Measurements from ENCODE around the gene HBA2.
"Not testable (repeated sequence)": the region's sequence is repeated elsewhere in the genome, so short reads cannot be mapped to it uniquely, and the experiment has no call there.

Gene HBA2

GRCh38 chr16:159136-159849 lies 13.4 kb upstream of the HBA2 start:
- no peak for DNase-seq

GRCh38 chr16:160242-160641 lies 12.4 kb upstream of the HBA2 start:
- DNase-seq: not testable (repeated sequence)

- DNase-seq: no peak
Measured at GRCh38 chr16:160691-161190, 11.9 kb upstream of the HBA2 start.

- no peak for DNase-seq
Measured at GRCh38 chr16:162271-162991, 10.2 kb upstream of the HBA2 start.

- not testable (repeated sequence) for DNase-seq
Measured at GRCh38 chr16:163139-163538, 9.5 kb upstream of the HBA2 start.

GRCh38 chr16:163696-164095 lies 9.0 kb upstream of the HBA2 start:
- DNase-seq: not testable (repeated sequence)

GRCh38 chr16:164134-164823 lies 8.4 kb upstream of the HBA2 start:
- DNase-seq: not testable (repeated sequence)

- no peak for DNase-seq
Measured at GRCh38 chr16:164827-165538, 7.7 kb upstream of the HBA2 start.

GRCh38 chr16:165539-166374 lies 6.9 kb upstream of the HBA2 start, which contains the start of gene HBM:
Gene HBM, plus strand, starts transcription at chr16:165978. Its CDS starts 20 bp downstream, at chr16:165998.
- DNase-seq: no peak

- DNase-seq: no peak
Measured at GRCh38 chr16:166375-167121, 6.1 kb upstream of the HBA2 start.

GRCh38 chr16:167122-167690 lies 5.5 kb upstream of the HBA2 start:
- no peak for DNase-seq

- DNase-seq: no peak
Measured at GRCh38 chr16:168424-168823, 4.3 kb upstream of the HBA2 start.

- no peak for DNase-seq
Measured at GRCh38 chr16:169014-169413, 3.7 kb upstream of the HBA2 start.

GRCh38 chr16:170088-170507 lies 2.6 kb upstream of the HBA2 start:
- not testable (repeated sequence) for DNase-seq

GRCh38 chr16:170788-171187 lies 1.9 kb upstream of the HBA2 start:
- no peak for DNase-seq

GRCh38 chr16:173211-173854 lies 657 bp downstream of the HBA2 start:
- DNase-seq: not testable (repeated sequence)

- DNase-seq: not testable (repeated sequence)
Measured at GRCh38 chr16:173928-174769, 1.5 kb downstream of the HBA2 start.

GRCh38 chr16:175011-175949 lies 2.6 kb downstream of the HBA2 start:
- no peak for DNase-seq
